HG03025 (cell line): ENCODE measurements around the gene TBCD.

ENCODE experiments used
- ATAC-seq: cut with Tn5 transposase; IDR thresholded peaks from one replicate; pipeline ENCODE4 v1.9.1; 2021; ENCODE audit warnings: mild to moderate bottlenecking, moderate library complexity; ENCODE audit not compliant: unreplicated experiment, low FRiP score

Gene TBCD

DNA sequence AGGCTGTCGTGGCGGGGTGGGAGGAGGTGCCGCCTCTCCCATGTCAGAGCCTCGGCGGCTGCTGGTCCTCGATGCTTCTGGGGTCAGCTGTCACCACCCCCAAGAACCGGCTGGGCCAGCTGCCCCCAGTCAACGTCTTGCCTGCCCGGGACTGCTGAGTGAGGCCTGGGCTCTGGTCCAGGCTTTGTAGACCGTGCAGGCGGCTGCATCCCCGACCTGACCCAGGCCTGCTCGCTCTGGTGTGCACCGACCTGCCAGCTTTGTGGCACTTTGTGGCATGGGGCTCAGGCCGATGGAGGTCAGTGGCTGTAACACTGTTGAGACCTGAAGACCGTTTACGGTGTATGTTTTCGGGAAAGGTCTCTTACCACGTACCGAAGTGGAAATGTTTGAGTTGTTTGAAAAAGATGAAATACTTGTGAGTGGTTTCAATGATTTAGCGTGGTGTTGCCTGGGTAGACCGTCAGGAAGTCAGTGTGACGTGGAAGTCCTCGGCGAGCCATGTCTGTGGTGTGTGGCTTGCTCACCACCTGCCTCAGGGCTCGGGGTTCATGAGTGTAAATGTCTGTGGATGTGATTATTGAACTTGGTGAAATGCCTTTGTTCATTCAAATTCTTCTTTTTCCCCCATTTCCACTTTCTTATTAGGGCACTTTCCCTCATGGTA is 141.2 kb downstream of the TBCD start:
- no peak for ATAC-seq

DNA sequence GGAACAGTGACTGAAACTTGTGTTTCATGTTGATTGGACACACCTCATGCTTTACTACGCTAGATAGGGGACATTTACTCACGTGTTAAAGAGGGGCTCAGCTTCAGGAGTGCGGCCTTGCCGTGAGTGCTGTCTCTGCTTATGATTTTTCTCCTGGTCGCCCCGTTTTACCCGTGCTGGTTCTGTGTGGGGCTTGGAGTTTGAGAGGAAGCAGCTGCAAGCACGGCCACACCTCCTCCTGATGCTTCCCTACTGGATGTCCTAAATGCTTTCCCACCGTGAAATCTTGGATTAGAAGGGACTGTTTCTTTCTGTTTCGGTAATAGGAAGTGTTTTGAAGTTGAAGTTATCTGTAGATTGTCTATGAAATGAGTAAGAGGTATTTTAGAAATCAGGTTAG is 141.9 kb downstream of the TBCD start:
- ATAC-seq = no peak

- no peak for ATAC-seq
These were observed 142.5 kb downstream of the TBCD start for GRCh38 chr17:82894389-82894788.

- no peak for ATAC-seq
These were observed 143.2 kb downstream of the TBCD start for GRCh38 chr17:82895087-82895486.

GRCh38 chr17:82896071-82897000 is 144.5 kb downstream of the TBCD start:
- no peak for ATAC-seq

- ATAC-seq = no peak
These were observed 145.8 kb downstream of the TBCD start for GRCh38 chr17:82897514-82898249.

DNA sequence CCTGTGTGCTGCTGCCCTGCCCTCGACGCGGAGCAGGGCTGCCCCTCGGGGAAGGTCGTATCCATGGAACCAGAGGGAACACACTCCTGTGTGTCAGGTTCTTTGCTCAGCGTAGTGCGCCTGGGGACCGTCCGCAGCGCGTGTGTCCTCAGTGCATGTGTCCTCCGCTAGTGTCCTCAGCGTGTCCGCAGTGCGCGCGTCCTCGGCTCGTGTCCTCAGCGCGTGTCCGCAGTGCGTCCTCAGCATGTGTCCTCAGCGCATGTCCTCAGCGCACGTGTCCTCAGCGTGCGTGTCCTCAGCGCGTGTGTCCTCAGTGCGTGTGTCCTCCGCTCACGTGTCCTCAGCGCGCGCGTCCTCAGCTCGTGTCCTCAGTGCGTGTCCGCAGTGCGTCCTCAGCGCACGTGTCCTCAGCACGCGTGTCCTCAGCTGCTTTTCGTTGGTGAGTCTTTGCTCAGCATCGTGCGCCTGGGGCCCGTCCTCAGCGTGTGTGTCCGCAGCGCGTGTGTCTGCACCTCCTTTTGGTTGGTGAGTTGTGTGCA is 147.2 kb downstream of the TBCD start:
- ATAC-seq = no peak

GRCh38 chr17:82899941-82900340 is 148.1 kb downstream of the TBCD start:
- ATAC-seq = no peak

- ATAC-seq = no peak
These were observed 148.9 kb downstream of the TBCD start for GRCh38 chr17:82900741-82901140.

DNA sequence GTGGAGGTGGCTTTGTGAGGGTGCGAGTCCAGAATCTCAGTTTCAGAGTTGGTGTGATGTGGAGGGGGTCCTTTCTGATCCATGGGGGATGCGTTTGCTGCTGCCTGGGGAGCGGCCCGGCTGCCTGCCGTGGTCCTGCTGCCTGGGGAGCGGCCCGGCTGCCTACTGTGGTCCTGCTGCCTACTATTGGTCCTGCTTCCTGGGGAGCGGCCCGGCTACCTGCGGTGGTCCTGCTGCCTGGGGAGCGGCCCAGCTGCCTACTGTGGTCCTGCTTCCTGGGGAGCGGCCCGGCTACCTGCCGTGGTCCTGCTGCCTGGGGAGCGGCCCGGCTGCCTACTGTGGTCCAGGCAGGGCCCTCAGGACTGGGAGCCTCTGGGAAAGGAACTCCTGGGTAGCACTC is 149.5 kb downstream of the TBCD start:
- ATAC-seq = no peak

DNA sequence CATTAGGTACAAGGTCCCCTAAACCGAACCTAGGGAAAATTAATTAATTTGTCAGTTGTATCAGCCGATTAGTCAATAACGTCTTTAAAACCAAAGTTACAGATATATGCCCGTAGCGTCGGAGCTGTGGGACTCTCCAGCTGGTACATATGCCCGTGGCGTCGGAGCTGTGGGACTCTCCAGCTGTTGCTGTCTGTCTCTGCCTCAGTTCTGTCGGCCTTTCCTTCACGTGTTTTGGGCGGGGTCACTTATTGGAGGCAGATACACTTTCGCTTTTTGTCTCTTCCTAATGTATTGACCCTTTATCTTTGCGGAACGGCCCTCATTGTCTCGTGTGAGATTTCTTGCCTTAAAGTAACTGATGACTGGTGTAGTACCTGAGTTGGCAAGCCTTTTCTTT is 150.0 kb downstream of the TBCD start:
- ATAC-seq = no peak

DNA sequence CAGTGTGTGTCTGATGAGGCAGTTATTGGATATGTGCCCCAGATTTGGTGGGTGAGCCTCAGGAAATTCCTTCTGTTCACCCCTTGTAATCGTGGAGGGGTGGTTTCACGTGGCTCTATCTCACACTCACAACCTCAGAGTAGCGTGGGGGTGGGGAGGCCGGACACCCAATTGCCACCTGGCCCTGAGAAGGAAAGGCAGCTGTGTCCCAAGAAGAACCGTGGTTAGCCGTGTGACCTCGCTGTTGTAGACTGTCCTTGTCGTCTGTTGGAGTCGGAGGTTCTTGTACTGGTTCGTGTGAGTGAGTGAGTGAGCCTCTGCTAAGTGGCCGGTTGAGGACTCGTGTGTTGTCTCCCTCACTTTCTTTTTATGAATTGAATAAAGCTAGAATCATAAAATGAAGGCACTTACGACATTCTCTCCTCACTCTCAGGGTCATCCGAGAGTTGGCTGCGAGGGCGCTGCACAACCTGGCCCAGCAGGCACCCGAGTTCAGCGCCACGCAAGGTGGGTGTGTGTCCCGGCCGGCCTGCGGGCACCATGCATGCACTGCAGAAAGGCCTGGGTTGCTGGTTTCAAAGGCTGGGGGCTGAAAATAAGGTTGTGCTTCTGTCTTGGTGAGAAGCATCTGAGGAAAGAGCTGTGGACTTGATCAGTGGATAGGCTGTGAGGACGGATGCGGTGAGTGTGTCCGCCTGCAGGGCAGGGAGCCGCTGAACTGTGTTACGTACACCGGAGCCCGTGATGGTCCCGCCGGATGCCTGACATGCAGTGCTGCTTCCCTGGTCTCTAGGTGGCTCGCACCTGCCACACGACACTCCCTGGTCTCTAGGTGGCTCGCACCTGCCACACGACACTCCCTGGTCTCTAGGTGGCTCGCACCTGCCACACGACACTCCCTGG is 151.4 kb downstream of the TBCD start:
- ATAC-seq = no peak

DNA sequence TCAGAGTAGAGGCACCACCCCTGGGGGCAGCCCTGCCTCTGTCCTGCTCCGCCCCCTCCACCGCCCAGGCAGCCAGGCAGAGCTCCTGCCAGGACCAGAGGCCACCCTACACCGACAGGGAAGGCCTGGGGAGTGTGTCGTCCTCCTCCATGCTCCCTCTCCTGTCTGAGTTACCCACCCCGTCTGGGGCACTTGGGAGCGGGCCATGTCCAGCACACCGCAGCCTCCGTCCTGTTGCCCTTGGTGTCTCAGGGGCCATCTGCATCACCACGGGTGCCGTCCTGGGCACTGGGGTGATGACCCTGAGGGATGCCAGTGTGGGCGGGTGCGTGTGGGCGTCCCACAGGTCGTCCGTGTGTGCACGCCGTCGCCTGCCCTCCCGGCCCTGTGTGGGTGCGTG is 153.3 kb downstream of the TBCD start:
- no peak for ATAC-seq

DNA sequence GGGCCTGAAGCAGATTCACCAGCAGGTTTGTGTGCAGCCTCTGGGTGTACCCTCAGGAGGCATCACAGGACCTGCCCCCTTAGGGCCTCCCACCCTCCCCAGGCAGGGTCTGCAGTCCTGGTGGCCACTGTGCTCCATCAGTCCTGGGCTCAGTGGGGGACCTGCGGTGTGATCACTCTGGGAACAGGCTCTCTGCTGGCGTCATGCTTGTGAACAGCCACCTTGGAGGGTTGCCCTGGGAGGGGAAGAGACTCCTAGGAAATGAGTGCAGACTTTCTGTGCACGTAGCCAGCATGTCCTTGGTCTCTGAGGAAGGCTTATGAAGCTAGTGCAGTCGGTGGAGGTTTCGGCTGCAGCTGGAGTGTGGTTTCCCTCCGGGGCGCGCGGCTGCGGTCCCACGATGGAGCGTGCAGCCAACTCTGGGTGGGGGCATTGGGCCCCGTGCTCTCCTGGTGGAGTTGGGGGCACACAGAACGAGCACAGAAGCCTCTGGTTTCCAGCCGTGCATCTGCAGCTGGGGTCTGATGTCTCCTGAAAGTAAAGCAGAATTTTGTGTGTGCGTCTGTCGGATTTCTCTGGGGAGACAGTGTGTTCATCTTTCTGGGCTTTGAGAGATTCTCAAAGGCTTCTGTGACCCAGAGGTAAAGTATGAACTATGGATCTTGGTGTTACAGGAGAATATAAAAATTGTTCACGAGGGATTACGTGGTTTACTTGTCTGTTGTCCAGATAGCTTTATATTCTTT is 156.1 kb downstream of the TBCD start:
- ATAC-seq = no peak

DNA sequence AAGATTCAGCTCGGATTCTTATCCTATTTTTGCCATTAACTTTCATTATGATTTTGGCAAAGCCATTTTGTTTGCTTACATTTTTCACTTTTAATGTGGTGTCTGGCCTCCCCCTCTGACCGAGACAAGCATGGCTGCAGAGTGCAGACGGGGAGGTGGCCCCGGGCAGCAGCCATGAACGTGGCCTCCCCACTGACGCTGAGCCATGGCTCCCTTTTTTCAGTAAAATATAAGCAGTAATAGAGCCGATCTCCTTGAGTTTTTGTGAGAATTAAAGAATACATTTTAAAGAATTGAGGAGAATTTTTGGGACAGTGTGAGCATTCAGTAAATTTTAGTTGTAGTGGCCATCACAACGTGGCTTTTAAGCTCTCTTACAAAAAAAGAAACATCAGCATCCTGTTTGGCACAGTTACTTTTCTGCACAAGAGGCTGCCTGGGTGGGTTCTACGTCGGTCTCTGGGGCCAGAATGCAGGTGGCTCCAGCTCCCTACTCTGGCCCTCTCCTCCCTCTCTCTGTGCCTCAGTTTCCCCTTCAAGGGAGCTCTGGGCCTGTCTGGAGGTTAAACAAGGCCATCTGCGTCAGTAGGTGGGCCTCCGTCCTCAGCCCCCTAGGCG is 156.8 kb downstream of the TBCD start:
- ATAC-seq = no peak

DNA sequence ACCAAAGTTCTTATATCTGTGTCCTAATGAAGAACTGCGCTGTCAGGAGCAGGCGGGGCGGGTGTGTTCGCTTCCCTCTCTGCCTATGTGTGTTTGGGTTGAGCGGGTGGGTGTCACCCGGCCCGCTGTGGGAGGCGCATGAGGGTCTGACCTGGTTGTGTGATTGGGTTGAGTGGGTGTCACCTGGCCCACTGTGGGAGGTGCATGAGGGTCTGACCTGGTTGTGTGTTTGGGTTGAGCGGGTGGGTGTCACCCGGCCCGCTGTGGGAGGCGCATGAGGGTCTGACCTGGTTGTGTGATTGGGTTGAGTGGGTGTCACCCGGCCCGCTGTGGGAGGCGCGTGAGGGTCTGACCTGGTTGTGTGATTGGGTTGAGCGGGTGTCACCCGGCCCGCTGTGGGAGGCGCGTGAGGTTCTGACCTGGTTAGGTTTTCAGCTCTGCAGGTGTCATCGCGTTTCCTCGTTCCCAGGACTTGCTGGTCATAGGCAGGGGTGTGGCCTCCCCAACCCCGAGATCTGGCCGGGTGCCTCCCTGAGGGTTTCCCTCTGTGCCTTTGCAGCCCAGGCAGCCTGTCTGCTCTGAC is 157.5 kb downstream of the TBCD start:
- no peak for ATAC-seq

DNA sequence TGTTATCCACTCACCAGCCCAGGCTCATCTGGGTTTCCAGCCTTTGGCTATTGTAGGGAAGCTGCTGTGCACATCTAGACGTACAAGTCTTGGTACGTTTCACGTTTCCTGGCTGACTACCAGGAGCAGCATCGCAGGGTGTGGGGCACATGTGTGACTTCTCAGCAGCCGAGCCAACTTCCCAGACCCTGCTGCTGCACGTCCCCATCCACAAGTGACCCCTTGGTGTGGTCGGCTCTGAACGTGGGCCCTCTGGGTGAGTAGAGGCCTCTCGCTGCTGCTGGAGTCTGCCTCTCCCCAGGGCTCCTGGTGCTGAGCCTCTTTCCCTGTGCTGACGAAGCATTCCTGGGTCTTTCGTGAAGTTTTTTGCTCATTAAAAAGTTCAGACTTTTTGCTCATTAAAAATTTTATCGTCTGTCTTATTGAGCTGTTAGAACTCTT is 158.2 kb downstream of the TBCD start:
- no peak for ATAC-seq

DNA sequence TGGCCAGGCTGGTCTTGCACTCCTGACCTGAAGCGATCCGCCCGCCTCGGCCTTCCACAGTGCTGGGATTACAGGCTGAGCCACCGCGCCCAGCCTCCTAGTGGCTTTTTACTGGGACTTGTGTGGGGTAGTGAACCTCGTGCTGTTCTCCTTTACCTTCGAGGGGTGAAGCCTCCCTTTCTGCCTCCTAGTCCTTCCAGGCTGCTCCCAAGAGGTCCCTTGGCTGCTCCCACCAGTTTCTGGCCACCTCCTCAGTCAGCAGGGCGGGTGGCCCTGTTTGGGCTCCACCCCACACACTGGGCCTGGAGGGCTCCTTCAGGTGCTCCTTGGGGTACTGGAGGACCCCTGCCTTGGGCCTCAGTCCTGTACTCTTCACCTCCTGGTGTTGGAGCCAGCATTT is 158.9 kb downstream of the TBCD start:
- ATAC-seq = no peak
